Bronchial epithelial cell (primary cell): Measurements from ENCODE around the gene GUCY2F. TPM values are rescaled to one million over a fixed set of nuclear protein-coding genes. Genes with fewer than 3 reads are reported as not detected.

Experiments
- DNase-seq: peaks from one replicate; pipeline ENCODE4 v3.0.0-alpha.2; 2010; ENCODE audit warnings: low read depth
- FAIRE-seq: peaks from 2 replicates; lab custom pipeline; 2011; peaks lifted over from hg19 to GRCh38; lab: Jason Lieb, UNC
- H3K27me3 ChIP-seq: 2 replicates; pipeline ENCODE4 v1.5.1; 2011; ENCODE audit warnings: low read length; ENCODE audit not compliant: control insufficient read depth, insufficient read depth
- H3K36me3 ChIP-seq: 2 replicates; pipeline ENCODE4 v1.5.1; 2011; ENCODE audit warnings: low read length; ENCODE audit not compliant: control insufficient read depth, insufficient read depth
- H3K4me3 ChIP-seq: 2 replicates; pipeline ENCODE4 v1.5.1; 2011; ENCODE audit warnings: mild to moderate bottlenecking, low read depth, low read length, control low read depth
- CTCF ChIP-seq: IDR thresholded peaks from 2 replicates; pipeline ENCODE4 v1.5.1; 2011; ENCODE audit warnings: mild to moderate bottlenecking, moderate library complexity, low read length, control low read depth, inconsistent platforms; ENCODE audit not compliant: insufficient read depth, severe bottlenecking
- total RNA-seq: library from RNA; depleted of rRNA; stranded (reverse); fragments of >200 nt; gene quantifications from 2 replicates; pipeline ENCODE4 v1.2.1, GENCODE V29; 2014

Gene GUCY2F
- total RNA-seq, 1 donor from 2014 or later = under 0.01 TPM

DNA sequence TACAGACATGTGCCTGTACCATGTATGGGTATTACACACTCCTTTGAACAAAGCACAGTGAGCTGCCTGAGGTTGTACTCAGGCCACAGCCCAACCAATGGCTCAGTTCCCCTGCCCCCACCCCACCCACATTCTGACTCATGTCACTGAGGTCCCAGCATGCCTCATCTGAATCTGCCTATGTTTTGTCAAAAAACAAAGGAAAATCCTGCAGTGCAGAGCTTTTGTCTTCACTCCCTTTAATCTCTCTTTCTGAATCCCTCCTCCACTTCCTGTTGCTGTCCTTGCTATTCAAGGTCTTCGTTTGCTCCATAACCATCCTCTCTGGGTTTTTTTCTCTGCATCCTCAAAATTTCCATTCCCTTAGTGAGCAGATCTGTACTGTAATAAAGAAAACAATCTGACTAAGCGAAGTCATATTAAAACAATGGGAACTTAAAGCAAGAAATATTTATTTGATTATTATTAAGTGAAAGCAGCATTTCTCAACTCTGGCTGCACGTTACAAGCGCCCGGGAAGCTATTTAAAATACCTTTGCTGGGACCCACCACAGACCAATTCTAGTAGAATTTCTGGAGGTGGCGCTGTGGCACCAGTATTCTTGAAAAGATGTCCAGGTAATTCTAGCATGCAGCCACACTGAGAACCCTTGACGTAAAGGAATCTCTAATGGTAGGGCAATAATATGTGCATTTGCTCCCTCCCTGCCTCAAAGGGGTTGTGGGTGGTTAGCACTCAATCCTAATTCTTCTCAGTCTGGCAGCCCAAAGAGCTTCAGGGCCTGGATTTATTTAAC is 8.7 kb downstream of the GUCY2F start:
- H3K27me3 ChIP-seq = no peaks in the 10 kb centered on the region
- H3K4me3 ChIP-seq = no peak overlapping the region
- FAIRE-seq (no peak), DNase-seq (peak; percentile 64)
- no peaks in the 10 kb centered on the region for H3K36me3 ChIP-seq
- no peak for TF ChIP-seq CTCF

- Histone ChIP-seq H3K4me3 (no peak overlapping the region), H3K27me3 (no peaks in the 10 kb centered on the region), H3K36me3 (no peaks in the 10 kb centered on the region)
- FAIRE-seq (no peak), DNase-seq (no peak)
- no peak for TF ChIP-seq CTCF
These were observed 17.7 kb downstream of the GUCY2F start for GRCh38 chrX:109464231-109464630.

DNA sequence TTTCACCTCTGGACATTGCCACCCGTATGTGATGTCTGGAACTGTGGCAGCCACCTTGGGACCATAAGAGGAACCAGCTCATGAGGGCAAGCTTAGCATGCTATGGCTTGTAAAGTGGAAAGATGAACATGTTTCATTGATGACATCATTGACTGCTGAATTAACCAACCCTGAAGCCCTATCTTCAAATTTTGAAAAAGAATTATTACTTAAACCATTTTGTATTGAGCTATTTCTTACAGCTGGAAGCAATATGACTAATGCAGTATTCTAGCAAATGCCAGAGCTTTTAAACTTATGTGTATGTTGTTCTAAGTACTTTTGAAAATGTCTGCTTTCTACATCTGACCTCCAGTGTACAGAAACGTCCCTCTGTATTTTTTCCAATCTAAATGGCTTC is 18.1 kb downstream of the GUCY2F start:
- Histone ChIP-seq H3K27me3 (no peaks in the 10 kb centered on the region), H3K4me3 (no peak overlapping the region), H3K36me3 (no peaks in the 10 kb centered on the region)
- TF ChIP-seq CTCF = no peak
- FAIRE-seq (no peak), DNase-seq (peak; percentile 37)

DNA sequence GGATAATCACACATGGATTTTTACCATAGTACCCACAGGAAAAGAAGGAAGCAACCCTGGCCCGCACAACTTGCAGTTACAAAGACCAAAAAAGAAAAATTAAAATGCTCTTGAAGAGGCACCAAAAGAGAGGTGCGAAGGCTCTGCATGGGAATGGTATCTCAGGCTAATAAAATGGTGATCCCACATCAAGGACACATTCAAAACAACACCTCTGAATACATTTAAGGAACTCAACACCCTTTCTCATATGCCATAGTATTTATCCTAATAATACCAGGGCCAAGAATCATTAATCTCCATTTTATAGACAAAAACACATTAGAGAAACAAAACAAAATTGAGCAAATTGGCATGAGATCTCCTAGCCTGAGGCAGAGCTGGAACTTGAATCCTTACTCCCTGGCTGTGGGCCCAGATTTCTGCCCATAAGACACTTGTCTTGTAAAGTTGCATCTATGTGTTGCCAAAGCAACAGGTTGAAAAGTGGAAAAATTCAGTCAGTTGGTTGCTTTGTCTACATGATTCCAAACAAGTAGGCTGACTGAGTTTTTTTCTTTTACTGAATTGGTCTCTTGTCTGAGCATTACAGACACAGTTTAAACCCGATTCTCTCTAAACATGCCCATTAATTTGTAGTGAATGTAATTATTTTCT is 33.5 kb downstream of the GUCY2F start:
- FAIRE-seq = no peak
- Histone ChIP-seq H3K36me3 (no peaks in the 10 kb centered on the region), H3K4me3 (no peak overlapping the region), H3K27me3 (no peaks in the 10 kb centered on the region)
- TF ChIP-seq CTCF = no peak
- DNase-seq = no peak

DNA sequence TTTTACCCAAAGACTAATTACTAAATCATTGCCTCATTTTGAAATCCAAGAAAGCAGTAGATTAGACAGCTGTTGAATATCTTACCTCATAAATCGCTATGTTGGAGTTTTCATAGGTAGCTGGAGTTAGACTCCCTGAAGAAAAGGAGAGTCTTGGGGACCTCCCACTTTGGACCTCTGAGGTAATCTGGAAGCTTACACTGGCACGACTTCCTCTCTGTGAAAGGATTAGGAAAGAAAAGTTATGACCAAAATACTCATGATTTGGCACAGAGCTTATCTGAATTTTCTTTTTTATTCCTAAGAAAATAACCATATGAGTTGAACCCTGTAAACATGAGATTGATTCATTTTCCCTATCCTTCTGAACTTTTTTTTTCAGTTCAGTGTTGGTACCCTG is 40.6 kb downstream of the GUCY2F start:
- H3K27me3 ChIP-seq = no peaks in the 10 kb centered on the region
- H3K36me3 ChIP-seq = no peaks in the 10 kb centered on the region
- no peak for TF ChIP-seq CTCF
- FAIRE-seq = no peak
- H3K4me3 ChIP-seq = no peak overlapping the region
- DNase-seq = no peak
